Thymus (tissue), 11 donors: ENCODE measurements around the gene CDC25A. TPM values are rescaled to one million over a fixed set of nuclear protein-coding genes. Genes with fewer than 3 reads are reported as not detected.

ENCODE experiments used
- DNase-seq, 9 donors: peaks; one replicate each; pipeline ENCODE4 v3.0.0-alpha.2; 2013; ENCODE audit warnings: low spot score in 9 of 9, low read depth in 6 of 9, missing footprints in 1 of 9
- H3K27ac ChIP-seq, 2 donors: one replicate each; pipeline ENCODE4 v1.5.1; 2013; ENCODE audit warnings: control low read depth in 1 of 2, low read depth in 1 of 2, low read length in 1 of 2, mild to moderate bottlenecking in 1 of 2, moderate library complexity in 1 of 2
- H3K27me3 ChIP-seq, 2 donors: one replicate each; pipeline ENCODE4 v1.5.1; 2013; ENCODE audit warnings: low read length in 1 of 2; ENCODE audit not compliant: control insufficient read depth in 2 of 2, insufficient read depth in 1 of 2
- H3K36me3 ChIP-seq, 2 donors: one replicate each; pipeline ENCODE4 v1.5.1; 2013; ENCODE audit warnings: low read length in 1 of 2, mild to moderate bottlenecking in 1 of 2, moderate library complexity in 1 of 2; ENCODE audit not compliant: control insufficient read depth in 2 of 2, insufficient read depth in 2 of 2
- H3K4me1 ChIP-seq, 2 donors: one replicate each; pipeline ENCODE4 v1.5.1; 2013; ENCODE audit warnings: low read length in 2 of 2; ENCODE audit not compliant: control insufficient read depth in 2 of 2, insufficient read depth in 2 of 2
- H3K4me3 ChIP-seq, 2 donors: one replicate each; pipeline ENCODE4 v1.5.1; 2013; ENCODE audit warnings: low read length in 2 of 2, control low read depth in 1 of 2, mild to moderate bottlenecking in 1 of 2
- H3K9me3 ChIP-seq, 2 donors: one replicate each; pipeline ENCODE4 v1.5.1; 2013; ENCODE audit warnings: low read length in 1 of 2, mild to moderate bottlenecking in 1 of 2; ENCODE audit not compliant: control insufficient read depth in 2 of 2, insufficient read depth in 1 of 2
- WGBS: extraction: QIAGEN DNeasy Blood & Tissue Kit; methylation state at CpG from one replicate; pipeline ENCODE4 v1.1.7; 2013; 5-methylcytosine and 5-hydroxymethylcytosine counted together
- polyA plus RNA-seq: library from polyadenylated mRNA; stranded (reverse); fragments of 200-250 nt; gene quantifications from one replicate; pipeline ENCODE4 v1.2.3, GENCODE V29; 2013
- total RNA-seq: library from RNA; stranded (reverse); fragments of 120-200 nt; gene quantifications from one replicate; pipeline ENCODE4 v1.2.4, GENCODE V29; 2013
- donor health status: healthy.

Gene CDC25A
- total and polyA plus RNA-seq, 2 donors = 0.71 to 17.2 TPM

DNA sequence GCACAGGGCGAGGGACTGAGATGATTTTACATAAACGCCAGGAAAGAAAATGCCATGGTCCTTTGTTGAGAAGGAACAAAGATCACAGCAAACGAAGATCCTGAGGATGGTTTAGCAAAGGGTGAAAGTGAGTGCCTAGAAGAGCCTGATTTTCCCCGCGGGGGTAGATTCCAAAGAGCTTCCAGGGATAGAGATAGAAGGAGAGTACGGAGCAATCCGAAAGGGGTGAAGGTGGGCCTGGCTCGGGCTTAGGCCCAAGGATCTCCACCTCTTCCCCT lies 977 bp downstream of the CDC25A start:
- Histone ChIP-seq H3K27me3 (no peaks in the 10 kb centered on the region), H3K4me3 (peak overlapping the region; percentile 69 to 75), H3K27ac (no peak overlapping the region), H3K36me3 (peaks cover 7 to 34% of the 10 kb centered on the region in 2 donors), H3K9me3 (no peaks in the 10 kb centered on the region), H3K4me1 (peaks cover 15 to 19% of the 10 kb centered on the region in 2 donors)
- DNase-seq = no peak
- WGBS = 20% methylated on average over 8 of the region's 8 CpGs

DNA sequence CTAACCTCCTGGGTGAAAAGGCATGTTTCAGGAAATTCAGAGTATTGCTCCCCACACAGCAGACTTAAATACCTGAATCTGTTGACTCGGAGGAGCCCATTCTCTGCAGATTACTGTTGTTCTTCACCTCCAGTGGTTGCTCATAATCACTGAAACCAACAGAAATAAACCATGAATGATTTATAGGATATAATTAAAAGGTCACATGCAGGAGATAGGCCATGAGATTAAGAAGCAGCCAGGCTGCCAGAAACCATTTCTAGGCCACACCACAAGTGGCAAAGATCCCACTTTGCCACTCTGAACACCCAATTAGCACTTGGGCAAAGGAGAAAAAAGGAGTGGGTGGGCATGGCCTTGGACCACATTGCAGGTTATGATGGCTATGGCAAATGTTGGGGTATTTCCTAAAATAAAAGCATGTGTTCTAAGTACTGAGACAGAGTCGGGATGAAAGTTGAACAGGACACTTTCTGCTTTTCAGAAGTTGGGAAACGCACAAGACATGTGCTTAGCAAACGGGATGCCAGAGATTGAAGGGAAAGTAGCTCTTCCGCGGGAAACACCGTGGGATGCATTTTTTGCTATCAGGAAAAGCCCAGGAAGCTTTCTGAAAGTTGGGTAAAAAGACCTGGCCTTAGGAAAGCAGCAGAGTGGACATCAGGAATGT lies 1.5 kb downstream of the CDC25A start:
- no peak for DNase-seq
- Histone ChIP-seq H3K36me3 (peaks cover 7 to 39% of the 10 kb centered on the region in 2 donors), H3K27ac (no peak overlapping the region), H3K4me3 (peak overlapping the region; percentile 69 to 75), H3K9me3 (no peaks in the 10 kb centered on the region), H3K4me1 (peaks cover 15 to 19% of the 10 kb centered on the region in 2 donors), H3K27me3 (no peaks in the 10 kb centered on the region)
- 51% methylated on average over 7 of the region's 7 CpGs for WGBS

DNA sequence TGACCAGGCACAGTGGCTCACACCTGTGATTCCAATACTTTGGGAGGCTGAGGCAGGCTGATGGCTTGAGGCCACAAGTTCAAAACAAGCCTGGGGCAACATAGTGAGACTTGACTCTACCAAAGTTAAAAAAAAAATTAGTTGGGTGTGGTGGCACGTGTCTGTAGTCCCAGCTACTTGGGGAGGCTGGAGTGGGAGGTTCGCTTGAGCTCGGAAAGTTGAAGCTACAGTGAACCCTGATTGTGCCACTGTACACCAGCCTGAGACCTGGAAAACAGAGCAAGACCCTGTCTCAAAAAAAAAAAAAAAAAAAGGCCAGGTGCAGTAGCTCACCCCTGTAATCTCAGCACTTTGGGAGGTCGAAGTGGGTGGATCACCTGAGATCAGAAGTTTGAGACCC lies 3.1 kb downstream of the CDC25A start:
- Histone ChIP-seq H3K4me3 (no peak overlapping the region), H3K27ac (no peak overlapping the region), H3K27me3 (no peaks in the 10 kb centered on the region), H3K36me3 (peaks cover 10 to 52% of the 10 kb centered on the region in 2 donors), H3K9me3 (no peaks in the 10 kb centered on the region), H3K4me1 (peaks cover 15 to 19% of the 10 kb centered on the region in 2 donors)
- 98% methylated on average over 4 of the region's 4 CpGs for WGBS
- no peak for DNase-seq

DNA sequence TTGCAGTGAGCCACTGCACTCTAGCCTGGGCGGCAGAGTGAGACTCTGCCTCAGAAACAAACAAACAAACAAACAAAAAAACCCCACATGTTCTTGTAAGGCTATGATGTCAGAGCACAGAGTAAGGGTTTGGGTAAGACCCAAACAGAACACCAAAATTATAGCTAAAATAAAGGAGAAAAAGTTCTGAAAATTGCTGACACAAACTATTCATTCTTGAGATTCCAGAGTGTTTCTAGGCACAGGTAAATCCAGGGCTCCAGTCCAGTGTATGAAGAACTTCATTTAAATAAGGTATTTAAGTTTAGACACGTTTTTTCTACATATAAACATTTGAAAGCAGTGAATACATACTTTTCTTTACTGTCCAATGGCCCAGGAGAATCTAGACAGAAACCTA lies 3.9 kb downstream of the CDC25A start:
- no peaks in the 10 kb centered on the region for H3K9me3 ChIP-seq
- DNase-seq = no peak
- peaks cover 10 to 61% of the 10 kb centered on the region in 2 donors for H3K36me3 ChIP-seq
- no peak overlapping the region for H3K4me3 ChIP-seq
- no peaks in the 10 kb centered on the region for H3K27me3 ChIP-seq
- no peak overlapping the region for H3K27ac ChIP-seq
- H3K4me1 ChIP-seq = peaks cover 15 to 19% of the 10 kb centered on the region in 2 donors
- WGBS = 95% methylated on average over 2 of the region's 2 CpGs

DNA sequence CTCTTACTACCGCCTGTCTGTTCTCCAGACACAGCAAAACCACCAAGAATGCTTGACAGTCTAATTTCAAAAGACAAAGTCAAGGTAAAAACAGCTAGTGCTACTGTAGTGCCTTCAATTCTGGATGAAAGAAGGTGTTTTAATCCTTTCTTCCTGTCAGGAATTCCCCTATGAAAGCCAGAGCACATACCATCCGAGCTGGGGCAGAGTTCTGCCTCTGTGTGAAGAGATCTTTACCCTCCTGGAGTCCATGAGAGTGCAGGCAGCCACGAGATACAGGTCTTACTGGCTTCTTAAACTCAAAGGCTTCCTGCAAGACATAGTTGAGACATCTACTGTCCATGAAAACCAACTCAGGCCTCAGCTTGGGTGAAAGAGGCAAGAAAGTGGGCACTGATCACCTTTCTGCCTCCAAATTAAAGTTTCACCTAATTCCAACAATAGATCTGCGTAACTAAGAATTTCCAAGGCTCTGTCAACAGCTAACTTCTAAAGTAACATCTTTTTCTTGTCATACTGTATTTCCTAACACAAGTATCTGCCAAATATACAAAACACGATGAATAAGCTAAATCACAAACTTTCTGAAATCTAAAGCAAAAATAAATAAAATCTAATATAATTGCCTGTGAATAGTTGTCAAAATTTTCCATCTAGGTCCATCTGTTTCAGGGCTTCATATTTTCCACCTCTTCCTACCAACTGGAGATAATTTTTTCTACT lies 7.5 kb downstream of the CDC25A start:
- Histone ChIP-seq H3K4me3 (no peak overlapping the region), H3K27ac (no peak overlapping the region), H3K27me3 (no peaks in the 10 kb centered on the region), H3K9me3 (no peaks in the 10 kb centered on the region), H3K4me1 (peaks cover 0 to 2% of the 10 kb centered on the region in 2 donors), H3K36me3 (peaks cover 19 to 87% of the 10 kb centered on the region in 2 donors)
- no peak for DNase-seq
- 95% methylated on average over 5 of the region's 5 CpGs for WGBS

DNA sequence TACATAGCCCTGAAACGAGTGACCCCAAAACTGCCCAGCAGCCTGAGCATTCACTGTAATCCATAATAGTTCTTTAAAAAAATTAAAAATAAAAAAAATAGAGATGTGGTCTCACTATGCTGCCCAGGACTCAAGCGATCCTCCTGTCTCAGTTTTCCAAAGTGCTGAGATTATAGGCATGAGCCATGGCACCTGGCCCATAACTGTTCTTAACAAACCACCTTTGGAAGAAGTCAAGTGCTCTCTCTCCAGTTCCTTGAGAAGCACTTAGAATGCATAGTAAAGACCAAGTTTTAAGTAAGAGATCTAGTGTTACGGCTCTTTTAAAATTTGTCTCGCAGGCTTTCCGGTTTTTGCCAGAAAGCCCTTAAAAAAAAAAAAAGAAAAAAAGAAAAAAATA lies 8.2 kb downstream of the CDC25A start:
- Histone ChIP-seq H3K4me1 (no peaks in the 10 kb centered on the region), H3K4me3 (no peak overlapping the region), H3K9me3 (no peaks in the 10 kb centered on the region), H3K36me3 (peaks cover 13 to 87% of the 10 kb centered on the region in 2 donors), H3K27me3 (no peaks in the 10 kb centered on the region), H3K27ac (no peak overlapping the region)
- no peak for DNase-seq
- 96% methylated on average over 5 of the region's 5 CpGs for WGBS

DNA sequence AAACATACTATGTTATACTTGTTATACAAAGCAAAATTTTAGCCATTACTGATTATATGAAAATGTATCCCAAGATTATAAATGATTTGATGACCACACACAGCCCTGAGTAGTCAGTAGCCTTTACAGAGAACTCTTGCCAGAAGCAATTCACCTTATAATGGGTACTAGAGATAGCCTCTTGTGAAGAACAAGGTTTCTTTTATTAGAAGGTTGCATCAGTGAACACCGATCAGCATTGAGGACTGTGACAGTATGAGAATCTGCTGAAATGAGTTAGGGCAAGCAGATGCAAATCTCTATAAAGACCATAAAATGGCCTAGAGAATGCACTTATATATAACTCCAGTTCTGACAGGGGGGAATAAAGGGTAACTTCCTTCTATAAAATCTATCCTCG lies 10.1 kb downstream of the CDC25A start:
- H3K27me3 ChIP-seq = no peaks in the 10 kb centered on the region
- H3K36me3 ChIP-seq = peaks cover 28 to 91% of the 10 kb centered on the region in 2 donors
- no peak overlapping the region for H3K4me3 ChIP-seq
- no peak overlapping the region for H3K27ac ChIP-seq
- no peaks in the 10 kb centered on the region for H3K4me1 ChIP-seq
- H3K9me3 ChIP-seq = no peaks in the 10 kb centered on the region
- DNase-seq = no peak
- 99% methylated on average over 2 of the region's 2 CpGs for WGBS

DNA sequence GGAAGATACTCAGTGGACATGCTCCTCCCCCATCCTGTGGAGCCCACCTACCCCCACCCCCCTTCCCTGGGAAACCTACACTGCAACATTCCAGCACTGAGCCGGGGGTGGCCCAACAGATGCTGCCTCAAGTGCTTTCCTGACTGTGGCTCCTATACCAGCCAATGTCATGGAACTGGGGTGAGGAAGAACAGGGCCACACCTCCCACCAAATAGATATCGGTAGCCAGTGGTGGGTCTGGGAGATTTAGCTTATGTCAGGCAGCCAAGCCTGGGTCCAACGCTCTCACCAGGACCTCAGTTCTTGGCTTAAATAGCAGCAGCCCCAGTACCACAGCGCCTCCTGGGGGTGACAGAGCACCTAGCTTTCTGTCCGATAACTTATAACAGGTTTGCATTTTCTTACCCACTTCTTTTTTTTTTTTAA lies 30.3 kb downstream of the CDC25A start:
- no peaks in the 10 kb centered on the region for H3K27me3 ChIP-seq
- no peak overlapping the region for H3K27ac ChIP-seq
- no peak overlapping the region for H3K4me3 ChIP-seq
- peak in 7 of 9 donors; percentile 11 to 57 (median 32) for DNase-seq
- WGBS = 84% methylated on average over 5 of the region's 5 CpGs
- H3K36me3 ChIP-seq = peaks cover 26 to 53% of the 10 kb centered on the region in 2 donors
- no peaks in the 10 kb centered on the region for H3K9me3 ChIP-seq
- no peaks in the 10 kb centered on the region for H3K4me1 ChIP-seq

DNA sequence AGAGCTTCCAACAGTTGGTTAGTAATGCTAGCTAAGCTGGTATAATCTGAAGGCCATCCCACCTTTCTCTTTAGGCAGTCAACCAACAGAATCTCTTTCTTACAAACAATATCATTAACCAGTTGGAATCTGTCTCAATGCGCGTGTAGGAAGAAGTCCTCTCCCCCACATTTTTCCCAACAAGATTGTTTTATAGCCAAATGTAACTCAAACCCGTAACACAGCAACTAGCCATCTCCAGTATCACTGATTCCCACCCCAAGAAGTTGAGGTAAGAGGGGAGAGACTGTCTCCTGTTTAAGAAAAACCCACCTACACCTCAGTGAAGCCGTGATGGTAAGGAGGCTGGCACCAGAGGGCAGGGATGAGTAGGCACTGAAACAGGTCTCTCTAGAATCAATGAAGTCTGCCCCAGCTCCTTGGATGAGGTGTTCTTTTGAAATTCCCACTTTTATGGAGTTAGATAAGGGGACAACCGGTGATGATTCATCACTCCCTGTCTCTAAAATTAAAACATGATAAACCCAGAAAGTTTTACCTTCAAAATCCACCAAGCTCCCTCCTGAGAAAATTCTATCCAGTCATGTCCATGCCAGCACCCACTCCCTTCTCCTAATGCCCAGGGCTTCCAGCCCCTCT lies 30.9 kb downstream of the CDC25A start:
- Histone ChIP-seq H3K36me3 (peaks cover 26 to 53% of the 10 kb centered on the region in 2 donors), H3K27me3 (no peaks in the 10 kb centered on the region), H3K27ac (no peak overlapping the region), H3K4me1 (no peaks in the 10 kb centered on the region), H3K9me3 (no peaks in the 10 kb centered on the region), H3K4me3 (no peak overlapping the region)
- WGBS = 97% methylated on average over 5 of the region's 5 CpGs
- no peak for DNase-seq
